Spleen (tissue), 7 donors: ENCODE measurements around the gene C12orf54.
"Not testable (repeated sequence)": the region's sequence is repeated elsewhere in the genome, so short reads cannot be mapped to it uniquely, and the experiment has no call there.

Experiments used
- POLR2A ChIP-seq, 3 donors: fragments of 450-650 bp; IDR thresholded peaks; one replicate each; pipeline ENCODE4 v1.5.1; 2017; ENCODE audit warnings: antibody characterized with exemption in 3 of 3, mild to moderate bottlenecking in 1 of 3
- TF ChIP-seq, protein P1 (sequence below), 11 experiments: fragments of 200-600 bp in 7 of 11; fragments of 450-650 bp in 4 of 11; sonication (generic) in 4 of 11; IDR thresholded peaks in 8 of 11; conservative IDR thresholded peaks in 3 of 11; 1 replicate in 7 of 11; 2 replicates in 4 of 11; pipeline versions ENCODE4 v1.4.0 to v1.8.0; 2016 to 2021; ENCODE audit warnings: antibody characterized with exemption in 11 of 11, inconsistent platforms in 4 of 11, mild to moderate bottlenecking in 1 of 11
- donor health status: DM: no; HTN: no; CAD: no; lungs with moderate emphysema.
- donor health status: DM: no; HTN: no; CAD: no.
- donor health status: DM: no; HTN: no; CAD: no.

DNA sequence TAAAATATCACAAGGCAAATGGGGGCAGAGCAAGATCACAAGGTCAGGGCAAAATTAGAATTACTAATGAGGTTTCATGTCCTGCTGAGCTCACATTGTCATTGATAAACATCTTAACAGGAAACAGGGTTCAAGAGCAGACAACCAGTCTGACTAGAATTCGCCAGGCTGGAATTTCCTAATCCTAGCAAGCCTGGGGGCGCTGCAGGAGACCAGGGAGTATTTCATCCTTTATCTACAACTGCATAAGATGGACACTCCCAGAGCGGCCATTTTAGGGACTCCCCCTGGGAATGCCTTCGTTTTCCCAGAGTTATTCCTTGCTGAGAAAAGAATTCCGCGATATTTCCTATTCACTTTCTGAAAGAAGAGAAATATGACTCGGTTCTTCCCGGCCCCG lies 13.3 kb upstream of the C12orf54 start:
- TF ChIP-seq POLR2A (IDR thresholded peaks at IDR 0.05), result not testable (repeated sequence)
- TF ChIP-seq, protein P1, sequence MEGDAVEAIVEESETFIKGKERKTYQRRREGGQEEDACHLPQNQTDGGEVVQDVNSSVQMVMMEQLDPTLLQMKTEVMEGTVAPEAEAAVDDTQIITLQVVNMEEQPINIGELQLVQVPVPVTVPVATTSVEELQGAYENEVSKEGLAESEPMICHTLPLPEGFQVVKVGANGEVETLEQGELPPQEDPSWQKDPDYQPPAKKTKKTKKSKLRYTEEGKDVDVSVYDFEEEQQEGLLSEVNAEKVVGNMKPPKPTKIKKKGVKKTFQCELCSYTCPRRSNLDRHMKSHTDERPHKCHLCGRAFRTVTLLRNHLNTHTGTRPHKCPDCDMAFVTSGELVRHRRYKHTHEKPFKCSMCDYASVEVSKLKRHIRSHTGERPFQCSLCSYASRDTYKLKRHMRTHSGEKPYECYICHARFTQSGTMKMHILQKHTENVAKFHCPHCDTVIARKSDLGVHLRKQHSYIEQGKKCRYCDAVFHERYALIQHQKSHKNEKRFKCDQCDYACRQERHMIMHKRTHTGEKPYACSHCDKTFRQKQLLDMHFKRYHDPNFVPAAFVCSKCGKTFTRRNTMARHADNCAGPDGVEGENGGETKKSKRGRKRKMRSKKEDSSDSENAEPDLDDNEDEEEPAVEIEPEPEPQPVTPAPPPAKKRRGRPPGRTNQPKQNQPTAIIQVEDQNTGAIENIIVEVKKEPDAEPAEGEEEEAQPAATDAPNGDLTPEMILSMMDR (IDR thresholded peaks at IDR 0.05 in 8 of 11, conservative IDR thresholded peaks at IDR 0.05 in 3 of 11), result not testable (repeated sequence)
